NCI-H748 (cell line): Measurements from ENCODE around the gene S100A2.
A peak's percentile ranks its signal among the peaks of the same experiment; 100 is the strongest.
"Not testable (repeated sequence)": the region's sequence is repeated elsewhere in the genome, so short reads cannot be mapped to it uniquely, and the experiment has no call there.

Experiments used
- DNase-seq: peaks from one replicate; lab custom pipeline; 2025; ENCODE audit not compliant: unreplicated experiment; lab: John Stamatoyannopoulos, UW

Gene S100A2

GRCh38 chr1:153566414-153567371, 1.0 kb upstream of the S100A2 start:
- DNase-seq = peak; percentile 74

GRCh38 chr1:153563991-153564390, 1.7 kb downstream of the S100A2 start:
- DNase-seq = no peak

GRCh38 chr1:153563483-153563901, 2.2 kb downstream of the S100A2 start:
- no peak for DNase-seq

- DNase-seq = not testable (repeated sequence)
Measured at GRCh38 chr1:153562021-153562420, 3.6 kb downstream of the S100A2 start.

- no peak for DNase-seq
Measured at GRCh38 chr1:153561466-153561985, 4.1 kb downstream of the S100A2 start.

GRCh38 chr1:153560771-153561465, 4.7 kb downstream of the S100A2 start:
- no peak for DNase-seq

- DNase-seq = no peak
Measured at GRCh38 chr1:153560241-153560640, 5.4 kb downstream of the S100A2 start.

- DNase-seq = no peak
Measured at GRCh38 chr1:153557877-153558276, 7.8 kb downstream of the S100A2 start.

GRCh38 chr1:153556348-153556747, 9.3 kb downstream of the S100A2 start:
- DNase-seq = no peak

- DNase-seq = no peak
Measured at GRCh38 chr1:153553830-153554541, 11.7 kb downstream of the S100A2 start.

GRCh38 chr1:153553096-153553495, 12.5 kb downstream of the S100A2 start:
- DNase-seq = no peak

- no peak for DNase-seq
Measured at GRCh38 chr1:153552335-153552734, 13.3 kb downstream of the S100A2 start.

GRCh38 chr1:153550827-153551500, 14.7 kb downstream of the S100A2 start:
- no peak for DNase-seq

GRCh38 chr1:153550398-153550758, 15.3 kb downstream of the S100A2 start:
- DNase-seq = no peak

GRCh38 chr1:153549741-153550397, 15.8 kb downstream of the S100A2 start:
- DNase-seq = no peak

GRCh38 chr1:153548722-153549688, 16.6 kb downstream of the S100A2 start, which contains the start of gene S100A3:
S100A3 (minus strand) TSS chr1:153549258; CDS start chr1:153548485, 773 bp downstream.
- DNase-seq = no peak

GRCh38 chr1:153547560-153548551, 17.8 kb downstream of the S100A2 start:
- no peak for DNase-seq
